ENCODE measurements around the gene MANSC1.

DNA sequence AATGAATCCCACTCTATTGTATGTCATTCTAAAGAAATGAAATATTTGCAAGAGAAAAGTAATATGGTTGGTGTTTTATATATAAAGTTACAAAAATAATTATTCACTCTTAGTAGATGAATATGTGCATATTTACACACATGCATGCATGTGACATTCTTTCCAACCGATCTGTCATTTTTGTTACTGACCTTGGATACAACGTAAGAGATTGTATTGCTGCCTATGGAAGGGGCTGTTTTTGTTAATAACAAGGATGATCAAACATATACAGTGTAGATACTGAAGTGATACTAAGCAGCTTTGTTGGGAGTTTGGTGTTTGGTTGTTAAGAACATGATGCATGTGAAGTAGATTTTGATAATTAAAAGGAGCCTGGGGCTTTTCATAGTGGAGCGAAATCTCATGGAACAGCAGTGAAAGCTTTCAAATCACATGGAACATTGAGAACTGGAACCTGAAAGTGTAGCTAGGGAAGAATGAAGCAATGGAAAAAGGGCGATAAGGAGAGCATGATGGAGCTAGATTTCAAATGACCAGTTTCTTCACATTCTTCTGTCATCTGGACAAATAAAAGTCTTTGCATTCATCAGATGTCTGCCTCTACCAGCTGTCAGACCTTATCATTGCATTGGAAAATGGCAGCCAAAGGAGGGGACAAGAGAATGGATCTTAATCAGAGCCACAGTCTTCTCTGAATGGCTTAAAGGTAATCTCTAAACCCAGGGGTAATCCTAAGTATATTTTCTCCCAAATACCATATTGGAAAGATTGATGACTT lies 16.8 kb upstream of the MANSC1 start:
- no peak for TF ChIP-seq CTCF (IDR thresholded peaks at IDR 0.05; ENCODE audit: low read depth, low read length)
- TF ChIP-seq EZH2phosphoT487 (IDR thresholded peaks at IDR 0.05; ENCODE audit: low read depth), result no peak

Data from OCI-LY3 (cell line).